Vagina (tissue), 2 donors: Measurements from ENCODE around the gene ZMAT5. TPM values are rescaled to one million over a fixed set of nuclear protein-coding genes. Genes with fewer than 3 reads are reported as not detected.

Experiments used
- DNase-seq, 2 donors: peaks; one replicate each; pipeline ENCODE4 v3.0.0-alpha.2; 2017; ENCODE audit errors: extremely low spot score in 2 of 2
- H3K27ac ChIP-seq: fragments of 200-600 bp; sonication (generic); one replicate; pipeline ENCODE4 v1.5.1; 2019
- H3K27me3 ChIP-seq: fragments of 200-600 bp; sonication (generic); one replicate; pipeline ENCODE4 v1.5.1; 2019
- H3K36me3 ChIP-seq, 2 donors: fragments of 200-600 bp; sonication (generic); one replicate each; pipeline ENCODE4 v1.5.1; 2017 to 2019
- H3K4me1 ChIP-seq: fragments of 200-600 bp; sonication (generic); one replicate; pipeline ENCODE4 v1.5.1; 2019
- H3K4me3 ChIP-seq, 2 donors: fragments of 200-600 bp; sonication (generic); 1 replicate in 1 of 2; 2 replicates in 1 of 2; pipeline ENCODE4 v1.5.1; 2016 to 2019
- H3K9me3 ChIP-seq: fragments of 200-600 bp; sonication (generic); one replicate; pipeline ENCODE4 v1.5.1; 2019
- POLR2A ChIP-seq, 2 donors: fragments of 450-650 bp; IDR thresholded peaks; one replicate each; pipeline ENCODE4 v1.6.1; 2017; ENCODE audit warnings: antibody characterized with exemption in 2 of 2, mild to moderate bottlenecking in 2 of 2, moderate library complexity in 2 of 2
- POLR2AphosphoS5 ChIP-seq, 2 donors: sonication (generic); formaldehyde crosslinking; IDR thresholded peaks; one replicate each; pipeline ENCODE4 v1.9.0; 2017; ENCODE audit warnings: antibody characterized with exemption in 2 of 2, mild to moderate bottlenecking in 2 of 2, low read depth in 1 of 2; ENCODE audit not compliant: insufficient read depth in 1 of 2
- intact Hi-C: fragments of 100-400 bp; cut with DNase I; formaldehyde crosslinking; loops from one replicate; pipeline ENCODE4 v1.15.1; 2023
- total RNA-seq: library from RNA; depleted of rRNA; stranded (reverse); fragments of >200 nt; gene quantifications from one replicate; pipeline ENCODE4 v1.2.3, GENCODE V29; 2016
- TF ChIP-seq, protein P1 (sequence below), 3 experiments: fragments of 450-650 bp in 2 of 3; fragments of 200-600 bp in 1 of 3; sonication (generic) in 1 of 3; IDR thresholded peaks; one replicate each; pipeline ENCODE4 v1.5.1; 2017 to 2019; ENCODE audit warnings: antibody characterized with exemption in 3 of 3, mild to moderate bottlenecking in 2 of 3, moderate library complexity in 2 of 3

Gene ZMAT5
- total RNA-seq, 1 donor from 2014 or later, result 22.6 TPM

DNA sequence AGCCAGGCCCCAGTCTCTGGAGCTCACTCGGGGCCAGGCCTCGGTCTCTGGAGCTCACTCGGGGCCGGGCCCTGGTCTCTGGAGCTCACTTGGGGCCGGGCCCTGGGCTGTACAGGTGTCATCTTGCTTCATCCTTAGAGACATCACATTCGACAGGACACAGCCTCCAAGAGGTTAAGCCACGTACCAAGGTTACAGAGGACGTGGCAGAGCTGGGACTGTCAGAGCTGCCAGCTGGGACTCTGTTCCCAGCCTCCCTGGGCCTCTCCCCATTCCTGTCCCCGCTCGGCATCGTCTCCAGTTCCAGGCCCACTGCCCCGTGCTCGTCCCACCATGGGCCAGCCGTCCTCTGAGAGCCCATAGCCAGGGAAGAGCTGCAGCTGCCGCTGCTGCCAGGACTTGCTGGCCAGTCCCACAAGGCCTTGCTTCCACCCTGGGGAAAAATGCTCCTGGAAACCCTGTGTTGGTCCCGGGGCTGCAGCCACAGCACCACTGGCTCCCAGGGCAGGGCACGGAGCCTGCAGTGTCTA, 27.4 kb downstream of the ZMAT5 start:
- DNase-seq, result no peak
- Histone ChIP-seq H3K4me3 (no peak overlapping the region), H3K36me3 (peaks cover 0 to 5% of the 10 kb centered on the region in 2 donors), H3K27ac (no peak overlapping the region), H3K9me3 (no peaks in the 10 kb centered on the region), H3K27me3 (no peaks in the 10 kb centered on the region), H3K4me1 (peaks cover 2% of the 10 kb centered on the region)
- intact Hi-C loops, result no loop called here
- no peak for TF ChIP-seq POLR2AphosphoS5 (IDR thresholded peaks at IDR 0.05; ENCODE audit: insufficient read depth in 1 of 2, low read depth in 1 of 2)
- TF ChIP-seq, protein P1, sequence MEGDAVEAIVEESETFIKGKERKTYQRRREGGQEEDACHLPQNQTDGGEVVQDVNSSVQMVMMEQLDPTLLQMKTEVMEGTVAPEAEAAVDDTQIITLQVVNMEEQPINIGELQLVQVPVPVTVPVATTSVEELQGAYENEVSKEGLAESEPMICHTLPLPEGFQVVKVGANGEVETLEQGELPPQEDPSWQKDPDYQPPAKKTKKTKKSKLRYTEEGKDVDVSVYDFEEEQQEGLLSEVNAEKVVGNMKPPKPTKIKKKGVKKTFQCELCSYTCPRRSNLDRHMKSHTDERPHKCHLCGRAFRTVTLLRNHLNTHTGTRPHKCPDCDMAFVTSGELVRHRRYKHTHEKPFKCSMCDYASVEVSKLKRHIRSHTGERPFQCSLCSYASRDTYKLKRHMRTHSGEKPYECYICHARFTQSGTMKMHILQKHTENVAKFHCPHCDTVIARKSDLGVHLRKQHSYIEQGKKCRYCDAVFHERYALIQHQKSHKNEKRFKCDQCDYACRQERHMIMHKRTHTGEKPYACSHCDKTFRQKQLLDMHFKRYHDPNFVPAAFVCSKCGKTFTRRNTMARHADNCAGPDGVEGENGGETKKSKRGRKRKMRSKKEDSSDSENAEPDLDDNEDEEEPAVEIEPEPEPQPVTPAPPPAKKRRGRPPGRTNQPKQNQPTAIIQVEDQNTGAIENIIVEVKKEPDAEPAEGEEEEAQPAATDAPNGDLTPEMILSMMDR (IDR thresholded peaks at IDR 0.05), result no peak
- no peak for TF ChIP-seq POLR2A (IDR thresholded peaks at IDR 0.05)

DNA sequence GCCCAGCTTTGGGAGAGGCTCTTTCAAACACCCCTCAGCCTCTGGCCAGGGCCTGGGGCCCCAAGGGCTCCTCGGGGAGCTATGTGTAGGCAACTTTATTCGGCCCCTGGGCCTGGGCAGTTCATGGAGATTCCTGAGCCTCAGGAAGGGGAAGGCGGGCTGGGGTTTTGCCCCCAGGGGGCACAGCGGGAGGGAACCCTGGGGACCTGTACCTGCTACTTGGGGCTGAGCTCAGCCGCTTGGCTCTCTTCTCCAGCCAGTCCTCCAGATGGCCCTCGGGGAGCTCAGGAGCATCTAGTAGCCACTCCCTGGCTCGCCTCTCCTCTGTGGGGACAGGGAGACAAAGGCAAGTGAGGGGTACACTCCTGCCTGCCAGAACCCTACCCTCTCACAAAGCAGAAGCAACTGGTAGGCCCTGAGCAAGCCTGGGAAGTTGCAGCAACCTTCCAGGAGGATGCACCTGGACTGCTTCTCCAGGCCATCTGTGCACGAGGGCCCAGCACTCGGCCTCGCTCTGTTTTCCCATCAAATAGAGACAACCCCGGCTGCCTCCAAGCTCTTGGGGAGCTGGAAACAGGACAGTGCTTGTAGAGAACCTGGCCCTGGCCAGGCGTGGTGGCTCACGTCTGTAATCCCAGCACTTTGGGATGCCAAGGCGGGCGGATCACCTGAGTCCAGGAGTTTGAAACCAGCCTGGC, 28.5 kb downstream of the ZMAT5 start:
- TF ChIP-seq POLR2AphosphoS5 (IDR thresholded peaks at IDR 0.05; ENCODE audit: insufficient read depth in 1 of 2, low read depth in 1 of 2) (no peak), POLR2A (IDR thresholded peaks at IDR 0.05) (no peak)
- TF ChIP-seq, protein P1 (IDR thresholded peaks at IDR 0.05), result no peak
- no peak for DNase-seq
- Histone ChIP-seq H3K4me3 (no peak overlapping the region), H3K27ac (no peak overlapping the region), H3K36me3 (peaks cover 0 to 5% of the 10 kb centered on the region in 2 donors), H3K9me3 (no peaks in the 10 kb centered on the region), H3K4me1 (peaks cover 11% of the 10 kb centered on the region), H3K27me3 (no peaks in the 10 kb centered on the region)
- intact Hi-C loops, result no loop called here

GRCh38 chr22:29737251-29738117, 29.3 kb downstream of the ZMAT5 start:
- H3K36me3 ChIP-seq, result peaks cover 0 to 5% of the 10 kb centered on the region in 2 donors
- intact Hi-C loops, result no loop called here
- H3K4me1 ChIP-seq, result peaks cover 15% of the 10 kb centered on the region
- TF ChIP-seq POLR2AphosphoS5 (IDR thresholded peaks at IDR 0.05; ENCODE audit: insufficient read depth in 1 of 2, low read depth in 1 of 2), result no peak
- TF ChIP-seq, protein P1 (IDR thresholded peaks at IDR 0.05), result no peak
- no peak overlapping the region for H3K4me3 ChIP-seq
- H3K27ac ChIP-seq, result no peak overlapping the region
- no peak for DNase-seq
- H3K9me3 ChIP-seq, result no peaks in the 10 kb centered on the region
- no peaks in the 10 kb centered on the region for H3K27me3 ChIP-seq

- peaks cover 15% of the 10 kb centered on the region for H3K4me1 ChIP-seq
- no peak overlapping the region for H3K27ac ChIP-seq
- no peak overlapping the region for H3K4me3 ChIP-seq
- no peaks in the 10 kb centered on the region for H3K9me3 ChIP-seq
- no peak for DNase-seq
- H3K27me3 ChIP-seq, result no peaks in the 10 kb centered on the region
- peaks cover 0 to 9% of the 10 kb centered on the region in 2 donors for H3K36me3 ChIP-seq
- intact Hi-C loops, result no loop called here
- TF ChIP-seq, protein P1 (IDR thresholded peaks at IDR 0.05), result no peak
- TF ChIP-seq POLR2AphosphoS5 (IDR thresholded peaks at IDR 0.05; ENCODE audit: insufficient read depth in 1 of 2, low read depth in 1 of 2) (no peak), POLR2A (IDR thresholded peaks at IDR 0.05) (no peak)
These were observed 31.4 kb downstream of the ZMAT5 start for GRCh38 chr22:29735416-29735815.
